IMR-90 (cell line): ENCODE data around the gene KRTAP19-1. TPM values are rescaled to one million over a fixed set of nuclear protein-coding genes. Genes with fewer than 3 reads are reported as not detected.

Source experiments
- ATAC-seq: fragments of 200-7000 bp; cut with Tn5 transposase; 2 replicates; pipeline ENCODE4 v1.9.1; 2020; ENCODE audit warnings: low read depth, mild to moderate bottlenecking, moderate library complexity
- BruUV-seq: library from RNA; stranded (reverse); fragments of 400-500 nt; replicated peaks from 2 replicates; lab custom pipeline; 2021; lab: Mats Ljungman, UMichigan
- CTCF ChIA-PET: fragments of 300-600 bp; formaldehyde crosslinking; extraction: SDS; loops from one replicate; lab custom pipeline; 2021; ENCODE audit warnings: antibody characterized with exemption; lab: Yijun Ruan, JAX
- POLR2A ChIA-PET: fragments of 300-600 bp; sonication (Branson Sonifier 250); formaldehyde crosslinking; loops from one replicate; lab custom pipeline; 2022; ENCODE audit warnings: antibody characterized with exemption; ENCODE audit not compliant: unreplicated experiment; lab: Charles Lee
- DNase-seq: peaks from one replicate; pipeline ENCODE4 v3.0.0; 2013
- H2AFZ ChIP-seq: replicated peaks from 2 replicates; pipeline ENCODE3; 2013; ENCODE audit warnings: low read length, mild to moderate bottlenecking; ENCODE audit not compliant: poor library complexity
- H2AK5ac ChIP-seq: 2 replicates; pipeline ENCODE4 v1.6.1; 2013; ENCODE audit warnings: low read depth, low read length, inconsistent platforms
- H2AK9ac ChIP-seq: replicated peaks from 2 replicates; pipeline ENCODE3; 2013; ENCODE audit warnings: mild to moderate bottlenecking, low read depth, low read length, moderate library complexity; ENCODE audit not compliant: poor library complexity
- H2BK120ac ChIP-seq: 2 replicates; pipeline ENCODE4 v1.6.1; 2013; ENCODE audit warnings: low read depth, low read length, inconsistent platforms
- H2BK15ac ChIP-seq: 3 replicates; pipeline ENCODE4 v1.6.1; 2013; ENCODE audit warnings: low read depth, low read length, inconsistent platforms
- H2BK20ac ChIP-seq: 2 replicates; pipeline ENCODE4 v1.6.1; 2013; ENCODE audit warnings: low read depth, mild to moderate bottlenecking, inconsistent platforms, low read length, moderate library complexity
- H2BK5ac ChIP-seq: 2 replicates; pipeline ENCODE4 v1.6.1; 2013; ENCODE audit warnings: mild to moderate bottlenecking, low read depth, low read length, inconsistent platforms; ENCODE audit not compliant: poor library complexity, severe bottlenecking
- H3K14ac ChIP-seq: replicated peaks from 2 replicates; pipeline ENCODE4 v1.6.1; 2013; ENCODE audit warnings: low read depth, low read length, inconsistent platforms
- H3K18ac ChIP-seq: 2 replicates; pipeline ENCODE4 v1.6.1; 2013; ENCODE audit warnings: low read depth, low read length, control low read depth
- H3K23ac ChIP-seq: 2 replicates; pipeline ENCODE4 v1.6.1; 2013; ENCODE audit warnings: low read depth, low read length, inconsistent platforms
- H3K27ac ChIP-seq: 2 replicates; pipeline ENCODE4 v1.5.1; 2013; ENCODE audit warnings: mild to moderate bottlenecking, control low read depth, low read length; ENCODE audit not compliant: insufficient read depth
- H3K27me3 ChIP-seq: 2 replicates; pipeline ENCODE4 v1.6.1; 2013; ENCODE audit warnings: low read length; ENCODE audit not compliant: control insufficient read depth, insufficient read depth
- H3K36me3 ChIP-seq: 2 replicates; pipeline ENCODE4 v1.6.1; 2013; ENCODE audit warnings: low read length, mixed read lengths; ENCODE audit not compliant: control insufficient read depth, insufficient read depth
- H3K4ac ChIP-seq: 2 replicates; pipeline ENCODE4 v1.6.1; 2013; ENCODE audit warnings: low read depth, low read length, inconsistent platforms
- H3K4me1 ChIP-seq: 2 replicates; pipeline ENCODE4 v1.6.1; 2013; ENCODE audit warnings: low read length, mixed read lengths; ENCODE audit not compliant: control insufficient read depth, insufficient read depth
- H3K4me2 ChIP-seq: 2 replicates; pipeline ENCODE4 v1.6.1; 2013; ENCODE audit warnings: low read depth, mild to moderate bottlenecking, control low read depth, low read length, moderate library complexity
- H3K4me3 ChIP-seq: 2 replicates; pipeline ENCODE4 v1.5.1; 2013; ENCODE audit warnings: low read depth, mild to moderate bottlenecking, control low read depth, low read length, moderate library complexity; ENCODE audit not compliant: insufficient read depth
- H3K56ac ChIP-seq: 2 replicates; pipeline ENCODE4 v1.6.1; 2013; ENCODE audit warnings: low read length, inconsistent platforms; ENCODE audit not compliant: insufficient read depth; ENCODE audit errors: extremely low read depth
- H3K79me1 ChIP-seq, 2 experiments: 2 replicates each; pipeline ENCODE4 v1.6.1; 2013; ENCODE audit warnings: low read length in 2 of 2, inconsistent platforms in 1 of 2, low read depth in 1 of 2
- H3K9ac ChIP-seq: 2 replicates; pipeline ENCODE4 v1.6.1; 2013; ENCODE audit warnings: low read depth, low read length, control low read depth
- H3K9me1 ChIP-seq: 2 replicates; pipeline ENCODE4 v1.6.1; 2013; ENCODE audit warnings: low read length, inconsistent platforms; ENCODE audit not compliant: insufficient read depth
- H3K9me3 ChIP-seq: 2 replicates; pipeline ENCODE4 v1.6.1; 2013; ENCODE audit warnings: low read length; ENCODE audit not compliant: control insufficient read depth, insufficient read depth
- H4K20me1 ChIP-seq: 2 replicates; pipeline ENCODE4 v1.6.1; 2013; ENCODE audit warnings: low read length, inconsistent platforms; ENCODE audit not compliant: insufficient read depth
- H4K5ac ChIP-seq: 2 replicates; pipeline ENCODE4 v1.6.1; 2013; ENCODE audit warnings: mild to moderate bottlenecking, low read depth, low read length, control low read depth
- H4K8ac ChIP-seq, 2 experiments: 2 replicates each; pipeline ENCODE4 v1.6.1; 2013; ENCODE audit warnings: low read depth in 2 of 2, low read length in 2 of 2, control low read depth in 1 of 2, inconsistent platforms in 1 of 2
- H4K91ac ChIP-seq: 2 replicates; pipeline ENCODE4 v1.6.1; 2013; ENCODE audit warnings: low read depth, low read length, inconsistent platforms; ENCODE audit not compliant: insufficient read depth
- BHLHE40 ChIP-seq: fragments of 150-350 bp; IDR thresholded peaks from 2 replicates; pipeline ENCODE4 v1.6.1; 2016; ENCODE audit warnings: mild to moderate bottlenecking, low read depth, low read length
- CEBPB ChIP-seq: IDR thresholded peaks from 2 replicates; pipeline ENCODE4 v1.6.1; 2012; ENCODE audit warnings: low read depth, low read length, improper control_type of control experiment
- ELK1 ChIP-seq: fragments of 150-350 bp; IDR thresholded peaks from 2 replicates; pipeline ENCODE4 v1.6.1; 2016; ENCODE audit warnings: low read depth, mild to moderate bottlenecking, low read length, moderate library complexity, borderline replicate concordance
- FOS ChIP-seq: fragments of 150-350 bp; IDR thresholded peaks from 2 replicates; pipeline ENCODE4 v1.6.1; 2016; ENCODE audit warnings: low read depth, low read length
- MAFK ChIP-seq: IDR thresholded peaks from 2 replicates; pipeline ENCODE4 v1.6.1; 2012; ENCODE audit warnings: low read depth, low read length, improper control_type of control experiment
- MAZ ChIP-seq: IDR thresholded peaks from 2 replicates; pipeline ENCODE4 v1.6.1; 2012; ENCODE audit warnings: low read depth, mild to moderate bottlenecking, low read length, improper control_type of control experiment, moderate library complexity, borderline replicate concordance
- MXI1 ChIP-seq: IDR thresholded peaks from 2 replicates; pipeline ENCODE4 v1.6.1; 2012; ENCODE audit warnings: low read depth, mild to moderate bottlenecking, low read length, moderate library complexity, borderline replicate concordance
- POLR2A ChIP-seq: IDR thresholded peaks from 2 replicates; pipeline ENCODE4 v1.6.1; 2012; ENCODE audit warnings: mild to moderate bottlenecking, low read depth, low read length
- RAD21 ChIP-seq: IDR thresholded peaks from 2 replicates; pipeline ENCODE4 v1.6.1; 2012; ENCODE audit warnings: low read length, improper control_type of control experiment
- RCOR1 ChIP-seq: IDR thresholded peaks from 2 replicates; pipeline ENCODE4 v1.6.1; 2012; ENCODE audit warnings: mild to moderate bottlenecking, low read length, improper control_type of control experiment; ENCODE audit not compliant: insufficient replicate concordance
- RFX5 ChIP-seq: IDR thresholded peaks from 2 replicates; pipeline ENCODE4 v1.8.0; 2012; ENCODE audit warnings: low read depth, mild to moderate bottlenecking, low read length, moderate library complexity
- USF2 ChIP-seq: fragments of 150-350 bp; IDR thresholded peaks from 2 replicates; pipeline ENCODE4 v1.6.1; 2017; ENCODE audit warnings: mild to moderate bottlenecking, antibody characterized with exemption, low read length, low read depth
- WGBS, 2 experiments: methylation state at CpG; one replicate each; pipeline versions ENCODE4 v1.1.5 to v1.1.7; 2013; ENCODE audit warnings: missing lambda C conversion rate in 2 of 2; ENCODE audit not compliant: insufficient read length in 1 of 2; ENCODE audit errors: extremely low coverage in 2 of 2; 5-methylcytosine and 5-hydroxymethylcytosine counted together
- dilution Hi-C: fragments of 300-500 bp; cut with HindIII; formaldehyde crosslinking; loops from one replicate; pipeline ENCODE4 v1.14.3; 2018; ENCODE audit warnings: low sequenced_read_pairs; ENCODE audit not compliant: unreplicated experiment
- in situ Hi-C: fragments of 300-500 bp; cut with MboI; formaldehyde crosslinking; loops from 3 replicates; pipeline ENCODE4 v1.14.3; 2019; ENCODE audit warnings: low sequenced_read_pairs, inconsistent platforms, mixed read lengths
- intact Hi-C: fragments of 100-400 bp; cut with micrococcal nuclease; formaldehyde crosslinking; loops from 2 replicates; pipeline ENCODE4 v1.10.0; 2022
- polyA plus RNA-seq, 3 experiments: library from polyadenylated mRNA; depleted of rRNA; stranded (reverse); fragments of >200 nt; gene quantifications; 2 replicates each; pipeline ENCODE4 v1.2.3, GENCODE V29; 2012; ENCODE audit warnings: low replicate concordance in 1 of 3
- total RNA-seq: library from RNA; depleted of rRNA; stranded (reverse); fragments of >200 nt; gene quantifications from 2 replicates; pipeline ENCODE4 v1.2.3, GENCODE V29; 2012

Gene KRTAP19-1
- total and polyA plus RNA-seq, 2 of the 4 experiments (the other 2 are of a cell fraction) = not detected

GRCh38 chr21:30515681-30516080 lies 35.5 kb upstream of the KRTAP19-1 start:
- H3K9me3 ChIP-seq = peaks cover 14% of the 10 kb centered on the region
- H3K4me3 ChIP-seq = no peak overlapping the region
- no peak overlapping the region for H3K4me2 ChIP-seq
- no peak overlapping the region for H2BK5ac ChIP-seq
- CTCF ChIA-PET = no interaction called here
- no peak overlapping the region for H3K18ac ChIP-seq
- BruUV-seq = no TSS peak
- no peaks in the 10 kb centered on the region for H3K79me1 ChIP-seq
- H3K4ac ChIP-seq = no peak overlapping the region
- H3K9me1 ChIP-seq = no peaks in the 10 kb centered on the region
- ATAC-seq (no peak), DNase-seq (no peak)
- no peaks in the 10 kb centered on the region for H3K4me1 ChIP-seq
- in situ Hi-C loops = no loop called here
- H4K5ac ChIP-seq = no peak overlapping the region
- no peak overlapping the region for H2AK5ac ChIP-seq
- H4K20me1 ChIP-seq = no peaks in the 10 kb centered on the region
- no peak overlapping the region for H4K8ac ChIP-seq
- dilution Hi-C loops = no loop called here
- no peak overlapping the region for H4K91ac ChIP-seq
- H2BK15ac ChIP-seq = no peak overlapping the region
- no peak overlapping the region for H3K23ac ChIP-seq
- no peak overlapping the region for H3K56ac ChIP-seq
- no peak overlapping the region for H2AFZ ChIP-seq
- WGBS, 2 experiments = no CpG with 5 or more reads among the region's 1 CpG
- no peak overlapping the region for H2BK20ac ChIP-seq
- H3K36me3 ChIP-seq = no peaks in the 10 kb centered on the region
- H2BK120ac ChIP-seq = no peak overlapping the region
- no peaks in the 10 kb centered on the region for H3K27me3 ChIP-seq
- no peak overlapping the region for H3K27ac ChIP-seq
- no peak overlapping the region for H2AK9ac ChIP-seq
- no peak overlapping the region for H3K9ac ChIP-seq
- POLR2A ChIA-PET = no interaction called here
- intact Hi-C loops = no loop called here
- H3K14ac ChIP-seq = no peak overlapping the region
- no peak for TF ChIP-seq USF2
- TF ChIP-seq BHLHE40 = no peak
- no peak for TF ChIP-seq MAFK
- TF ChIP-seq POLR2A = no peak
- TF ChIP-seq FOS = no peak
- TF ChIP-seq ELK1 = no peak
- TF ChIP-seq RCOR1 = no peak
- no peak for TF ChIP-seq CEBPB
- no peak for TF ChIP-seq RAD21
- no peak for TF ChIP-seq MXI1
- no peak for TF ChIP-seq MAZ
- TF ChIP-seq RFX5 = no peak
